Head of caudate nucleus (tissue), 42 donors: ENCODE results near the gene ALDH8A1.

Experiments used
- DNase-seq, 42 donors: peaks; one replicate each; pipeline versions ENCODE4 v3.0.0 to v3.0.0-alpha.2; 2020 to 2021; ENCODE audit warnings: mixed read lengths in 7 of 42
- intact Hi-C: fragments of 100-400 bp; cut with DNase I; formaldehyde crosslinking; loops from one replicate; pipeline ENCODE4 v1.15.0; 2022

The ALDH8A1 gene

GRCh38 chr6:134954272-134955000 is 4.5 kb upstream of the ALDH8A1 start:
- intact Hi-C loops, result no loop called here
- no peak for DNase-seq

GRCh38 chr6:134951494-134952263 is 1.8 kb upstream of the ALDH8A1 start:
- DNase-seq, result no peak
- intact Hi-C loops, result no loop called here

- intact Hi-C loops, result no loop called here
- no peak for DNase-seq
These were observed 581 bp upstream of the ALDH8A1 start for GRCh38 chr6:134950482-134950881.

GRCh38 chr6:134948691-134949090 is 1.2 kb downstream of the ALDH8A1 start:
- no peak for DNase-seq
- intact Hi-C loops, result no loop called here

GRCh38 chr6:134948142-134948541 is 1.8 kb downstream of the ALDH8A1 start:
- DNase-seq, result no peak
- intact Hi-C loops, result no loop called here

- intact Hi-C loops, result no loop called here
These were observed 4.9 kb downstream of the ALDH8A1 start for GRCh38 chr6:134945045-134945444.

GRCh38 chr6:134943522-134944111 is 6.3 kb downstream of the ALDH8A1 start:
- intact Hi-C loops, result no loop called here
- no peak for DNase-seq

More at GRCh38 chr6:134945045-134945444, 4.9 kb downstream of the ALDH8A1 start:
- no peak for DNase-seq

GRCh38 chr6:134938896-134939295 is 11.0 kb downstream of the ALDH8A1 start:
- intact Hi-C loops, result loop anchor here (10.0 kb wide), 1 partner anchor 774 kb away; no protein-coding TSS in a partner anchor
- DNase-seq, result no peak

GRCh38 chr6:134937426-134937825 is 12.5 kb downstream of the ALDH8A1 start:
- no peak for DNase-seq
- intact Hi-C loops, result loop anchor here (10.0 kb wide), 1 partner anchor 773 kb away; no protein-coding TSS in a partner anchor

GRCh38 chr6:134936931-134937330 is 13.0 kb downstream of the ALDH8A1 start:
- intact Hi-C loops, result loop anchor here (10.0 kb wide), 1 partner anchor 772 kb away; no protein-coding TSS in a partner anchor
- DNase-seq, result no peak

- intact Hi-C loops, result loop anchor here (10.0 kb wide), 1 partner anchor 772 kb away; no protein-coding TSS in a partner anchor
These were observed 13.4 kb downstream of the ALDH8A1 start for GRCh38 chr6:134936476-134936875.

GRCh38 chr6:134934793-134935485 is 15.0 kb downstream of the ALDH8A1 start:
- intact Hi-C loops, result loop anchor here (10.0 kb wide), 1 partner anchor 770 kb away; no protein-coding TSS in a partner anchor

More at GRCh38 chr6:134936476-134936875, 13.4 kb downstream of the ALDH8A1 start:
- DNase-seq, result no peak

GRCh38 chr6:134932535-134933470 is 17.1 kb downstream of the ALDH8A1 start:
- no peak for DNase-seq
- intact Hi-C loops, result loop anchor here (10.0 kb wide), 1 partner anchor 768 kb away; no protein-coding TSS in a partner anchor

More at GRCh38 chr6:134934793-134935485, 15.0 kb downstream of the ALDH8A1 start:
- no peak for DNase-seq

- no peak for DNase-seq
- intact Hi-C loops, result loop anchor here (10.0 kb wide), 1 partner anchor 767 kb away; no protein-coding TSS in a partner anchor
These were observed 17.8 kb downstream of the ALDH8A1 start for GRCh38 chr6:134932098-134932497.

GRCh38 chr6:134930463-134930862 is 19.4 kb downstream of the ALDH8A1 start:
- no peak for DNase-seq
- intact Hi-C loops, result loop anchor here (10.0 kb wide), 1 partner anchor 766 kb away; no protein-coding TSS in a partner anchor

- intact Hi-C loops, result no loop called here
- DNase-seq, result peak in 2 of 42 donors; percentile 9 to 23
These were observed 21.6 kb downstream of the ALDH8A1 start for GRCh38 chr6:134928151-134928900.

GRCh38 chr6:134925800-134926199 is 24.1 kb downstream of the ALDH8A1 start:
- DNase-seq, result no peak
- intact Hi-C loops, result no loop called here
